SU-DHL-6 (cell line): ENCODE results near the gene TBC1D21.

Experiments
- H2AFZ ChIP-seq: fragments of 200-600 bp; sonication (generic); 2 replicates; pipeline ENCODE4 v1.6.1; 2014; ENCODE audit warnings: low read depth, mild to moderate bottlenecking, moderate library complexity, mixed read lengths, antibody characterized with exemption, low read length; ENCODE audit not compliant: severe bottlenecking
- H3F3A ChIP-seq: fragments of 200-600 bp; shearing (Covaris generic); 2 replicates; pipeline ENCODE4 v1.6.0; 2016; ENCODE audit warnings: antibody characterized with exemption, mild to moderate bottlenecking; ENCODE audit not compliant: insufficient read depth
- H3K27ac ChIP-seq: fragments of 200-600 bp; sonication (generic); 2 replicates; pipeline ENCODE4 v1.5.1; 2016; ENCODE audit warnings: low read depth, mild to moderate bottlenecking, low read length, moderate library complexity, mixed read lengths
- H3K27me3 ChIP-seq: fragments of 200-600 bp; sonication (generic), shearing (Covaris generic); 2 replicates; pipeline ENCODE4 v1.6.0; 2014; ENCODE audit warnings: mild to moderate bottlenecking, low read length
- H3K36me3 ChIP-seq: fragments of 200-600 bp; sonication (generic); 2 replicates; pipeline ENCODE4 v1.6.1; 2014; ENCODE audit warnings: mild to moderate bottlenecking, low read length, mixed read lengths
- H3K4me2 ChIP-seq: fragments of 300-600, 200-600 bp; shearing (Covaris generic), sonication (generic); 2 replicates; pipeline ENCODE4 v1.6.0; 2014; ENCODE audit warnings: low read length, low read depth, mild to moderate bottlenecking; ENCODE audit not compliant: poor library complexity, severe bottlenecking
- H3K4me3 ChIP-seq: fragments of 200-600 bp; sonication (generic); 2 replicates; pipeline ENCODE4 v1.5.1; 2014; ENCODE audit warnings: antibody characterized with exemption, low read length, mild to moderate bottlenecking, mixed read lengths; ENCODE audit not compliant: insufficient read depth, poor library complexity, severe bottlenecking
- H3K79me2 ChIP-seq: fragments of 200-600 bp; sonication (generic); 2 replicates; pipeline ENCODE4 v1.6.1; 2014; ENCODE audit warnings: mild to moderate bottlenecking, low read length, moderate library complexity; ENCODE audit not compliant: insufficient read depth
- H3K9ac ChIP-seq: fragments of 200-600 bp; sonication (generic); 2 replicates; pipeline ENCODE4 v1.7.0; 2014; ENCODE audit warnings: mild to moderate bottlenecking, low read length
- H3K9me2 ChIP-seq: fragments of 200-600 bp; sonication (generic); replicated peaks from 2 replicates; pipeline ENCODE4 v1.6.1; 2014; ENCODE audit warnings: low read length; ENCODE audit not compliant: insufficient read depth
- H3K9me3 ChIP-seq: fragments of 200-600 bp; sonication (generic); 2 replicates; pipeline ENCODE4 v1.6.1; 2014; ENCODE audit warnings: low read length, mixed read lengths; ENCODE audit not compliant: insufficient read depth
- H4K20me1 ChIP-seq: fragments of 200-600 bp; sonication (generic); 2 replicates; pipeline ENCODE4 v1.6.1; 2014; ENCODE audit warnings: low read depth, mild to moderate bottlenecking, antibody characterized with exemption, low read length, moderate library complexity, mixed read lengths
- EZH2phosphoT487 ChIP-seq: fragments of 200-600 bp; sonication (generic), shearing (Covaris generic); conservative IDR thresholded peaks from 2 replicates; pipeline ENCODE4 v1.6.1; 2018; ENCODE audit warnings: mild to moderate bottlenecking, antibody characterized with exemption, low read length, moderate library complexity, mixed read lengths
- TF ChIP-seq, protein P1 (sequence below): fragments of 200-600 bp; sonication (generic); IDR thresholded peaks from one replicate; pipeline ENCODE4 v1.5.1; 2017; ENCODE audit warnings: antibody characterized with exemption, mild to moderate bottlenecking, low read length, moderate library complexity; ENCODE audit not compliant: insufficient read depth, poor library complexity, severe bottlenecking

TBC1D21 gene

DNA sequence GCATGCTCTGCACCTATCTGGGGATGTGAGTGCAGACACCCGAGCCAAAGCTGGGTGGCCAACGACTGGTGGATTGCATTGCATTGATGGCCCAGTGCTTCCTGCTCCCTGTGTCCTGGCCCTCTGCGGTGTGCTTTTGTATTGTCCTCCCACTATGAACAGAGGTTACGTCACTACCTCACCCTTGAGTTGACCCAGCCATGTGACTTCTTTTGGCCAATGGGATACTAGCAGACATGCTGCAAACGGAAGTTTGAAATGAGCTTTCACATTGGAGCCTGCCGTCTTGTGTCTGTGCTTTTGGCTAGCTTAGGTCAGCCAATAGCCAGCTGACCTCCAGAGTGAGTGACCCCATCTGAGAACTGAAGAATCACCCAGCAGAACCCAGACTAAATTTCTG, 15.3 kb upstream of the TBC1D21 start:
- Histone ChIP-seq H3K4me2 (no peak overlapping the region), H3K9me2 (no peaks in the 10 kb centered on the region), H3K9me3 (no peaks in the 10 kb centered on the region), H3K4me3 (no peak overlapping the region), H3K79me2 (no peaks in the 10 kb centered on the region), H3K9ac (no peak overlapping the region), H2AFZ (no peak overlapping the region), H3K36me3 (no peaks in the 10 kb centered on the region), H3F3A (no peaks in the 10 kb centered on the region), H3K27me3 (no peaks in the 10 kb centered on the region; the same call in 1 of the 2 replicates), H3K27ac (no peak overlapping the region), H4K20me1 (no peaks in the 10 kb centered on the region)
- TF ChIP-seq, protein P1, sequence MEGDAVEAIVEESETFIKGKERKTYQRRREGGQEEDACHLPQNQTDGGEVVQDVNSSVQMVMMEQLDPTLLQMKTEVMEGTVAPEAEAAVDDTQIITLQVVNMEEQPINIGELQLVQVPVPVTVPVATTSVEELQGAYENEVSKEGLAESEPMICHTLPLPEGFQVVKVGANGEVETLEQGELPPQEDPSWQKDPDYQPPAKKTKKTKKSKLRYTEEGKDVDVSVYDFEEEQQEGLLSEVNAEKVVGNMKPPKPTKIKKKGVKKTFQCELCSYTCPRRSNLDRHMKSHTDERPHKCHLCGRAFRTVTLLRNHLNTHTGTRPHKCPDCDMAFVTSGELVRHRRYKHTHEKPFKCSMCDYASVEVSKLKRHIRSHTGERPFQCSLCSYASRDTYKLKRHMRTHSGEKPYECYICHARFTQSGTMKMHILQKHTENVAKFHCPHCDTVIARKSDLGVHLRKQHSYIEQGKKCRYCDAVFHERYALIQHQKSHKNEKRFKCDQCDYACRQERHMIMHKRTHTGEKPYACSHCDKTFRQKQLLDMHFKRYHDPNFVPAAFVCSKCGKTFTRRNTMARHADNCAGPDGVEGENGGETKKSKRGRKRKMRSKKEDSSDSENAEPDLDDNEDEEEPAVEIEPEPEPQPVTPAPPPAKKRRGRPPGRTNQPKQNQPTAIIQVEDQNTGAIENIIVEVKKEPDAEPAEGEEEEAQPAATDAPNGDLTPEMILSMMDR = no peak

DNA sequence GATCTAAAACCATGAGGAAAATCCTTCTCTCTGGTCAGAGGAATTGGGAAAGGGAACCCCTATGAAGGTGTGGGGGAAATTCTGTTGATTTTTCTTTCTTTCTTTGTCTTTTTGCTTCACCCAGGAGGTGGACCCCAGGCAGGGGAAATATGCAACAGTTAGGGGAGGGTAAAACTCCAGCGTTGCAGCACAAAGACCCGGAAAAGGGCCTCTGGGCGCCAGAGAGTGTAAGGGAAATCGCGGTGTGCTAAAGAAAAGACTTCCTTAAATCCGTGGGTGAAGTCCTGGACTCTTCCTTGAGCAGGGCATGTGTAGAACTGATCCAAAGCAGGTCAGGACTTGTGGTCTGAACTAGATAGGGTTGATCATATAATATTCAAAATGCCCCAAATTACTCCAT, 11.1 kb upstream of the TBC1D21 start:
- no peak for TF ChIP-seq EZH2phosphoT487
- TF ChIP-seq, protein P1 = no peak
- no peak overlapping the region for H3K4me2 ChIP-seq
- H3K4me3 ChIP-seq = no peak overlapping the region
- no peaks in the 10 kb centered on the region for H3K9me3 ChIP-seq
- H2AFZ ChIP-seq = no peak overlapping the region
- H4K20me1 ChIP-seq = no peaks in the 10 kb centered on the region
- no peaks in the 10 kb centered on the region for H3K79me2 ChIP-seq
- H3K27me3 ChIP-seq = no peaks in the 10 kb centered on the region
- no peaks in the 10 kb centered on the region for H3K9me2 ChIP-seq
- H3F3A ChIP-seq = no peaks in the 10 kb centered on the region
- no peak overlapping the region for H3K27ac ChIP-seq
- no peak overlapping the region for H3K9ac ChIP-seq
- H3K36me3 ChIP-seq = no peaks in the 10 kb centered on the region

DNA sequence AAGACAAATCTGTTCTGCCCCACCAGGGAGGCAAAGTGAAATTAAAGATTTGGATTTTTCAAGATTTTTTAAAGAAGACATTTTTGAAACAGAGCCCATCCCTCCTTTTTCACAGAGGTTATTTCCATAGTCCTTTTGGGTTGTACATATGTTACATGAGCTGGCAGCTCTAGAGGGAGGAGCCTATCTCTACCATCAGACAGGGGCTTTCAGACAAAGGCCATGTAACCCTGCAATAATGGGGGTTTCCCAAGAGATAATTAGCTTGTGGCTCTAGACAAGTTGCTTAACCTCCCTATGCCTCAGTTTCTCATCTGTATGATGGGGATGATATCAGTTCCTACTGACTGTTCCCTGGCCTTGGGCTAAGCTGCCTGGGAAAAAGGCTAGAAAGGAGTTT, 8.0 kb upstream of the TBC1D21 start:
- no peak overlapping the region for H3K4me3 ChIP-seq
- H3K36me3 ChIP-seq = no peaks in the 10 kb centered on the region
- no peak for TF ChIP-seq EZH2phosphoT487
- TF ChIP-seq, protein P1 = no peak
- no peaks in the 10 kb centered on the region for H3K27me3 ChIP-seq
- no peak overlapping the region for H2AFZ ChIP-seq
- H3K79me2 ChIP-seq = no peaks in the 10 kb centered on the region
- no peak overlapping the region for H3K4me2 ChIP-seq
- no peak overlapping the region for H3K27ac ChIP-seq
- H3F3A ChIP-seq = no peaks in the 10 kb centered on the region
- no peaks in the 10 kb centered on the region for H3K9me2 ChIP-seq
- no peak overlapping the region for H3K9ac ChIP-seq
- H3K9me3 ChIP-seq = no peaks in the 10 kb centered on the region
- H4K20me1 ChIP-seq = no peaks in the 10 kb centered on the region

DNA sequence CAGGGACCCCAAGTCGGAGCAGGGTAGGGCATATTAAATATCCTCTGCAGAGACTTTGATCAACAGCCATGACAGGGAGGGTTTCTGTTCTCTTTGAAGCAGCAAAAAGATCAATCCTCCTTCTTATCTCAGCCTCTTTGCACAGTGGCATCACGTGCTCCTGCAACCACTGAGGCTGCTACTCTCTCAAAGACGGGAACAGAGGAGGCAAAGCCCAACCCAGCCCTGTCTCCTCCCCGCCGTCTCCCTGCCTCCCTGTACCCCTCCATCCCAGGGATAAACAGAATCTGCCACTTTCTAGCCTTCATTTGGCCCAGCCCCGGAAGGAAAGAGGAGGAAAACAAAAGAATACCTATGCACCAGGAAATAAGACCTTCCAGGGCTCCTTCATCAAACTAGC, 7.5 kb upstream of the TBC1D21 start:
- Histone ChIP-seq H3K27ac (no peak overlapping the region), H3K4me3 (no peak overlapping the region), H3K9me3 (no peaks in the 10 kb centered on the region), H3K4me2 (no peak overlapping the region), H3K27me3 (no peaks in the 10 kb centered on the region), H3K79me2 (no peaks in the 10 kb centered on the region), H4K20me1 (no peaks in the 10 kb centered on the region), H3F3A (no peaks in the 10 kb centered on the region), H3K36me3 (no peaks in the 10 kb centered on the region), H2AFZ (no peak overlapping the region), H3K9ac (no peak overlapping the region), H3K9me2 (no peaks in the 10 kb centered on the region)
- TF ChIP-seq, protein P1 = no peak
- no peak for TF ChIP-seq EZH2phosphoT487
